Measurements from ENCODE around the gene POLR1E. TPM values are rescaled to one million over a fixed set of nuclear protein-coding genes. Genes with fewer than 3 reads are reported as not detected.
A peak's percentile ranks its signal among the peaks of the same experiment; 100 is the strongest.

Gene POLR1E, protein sequence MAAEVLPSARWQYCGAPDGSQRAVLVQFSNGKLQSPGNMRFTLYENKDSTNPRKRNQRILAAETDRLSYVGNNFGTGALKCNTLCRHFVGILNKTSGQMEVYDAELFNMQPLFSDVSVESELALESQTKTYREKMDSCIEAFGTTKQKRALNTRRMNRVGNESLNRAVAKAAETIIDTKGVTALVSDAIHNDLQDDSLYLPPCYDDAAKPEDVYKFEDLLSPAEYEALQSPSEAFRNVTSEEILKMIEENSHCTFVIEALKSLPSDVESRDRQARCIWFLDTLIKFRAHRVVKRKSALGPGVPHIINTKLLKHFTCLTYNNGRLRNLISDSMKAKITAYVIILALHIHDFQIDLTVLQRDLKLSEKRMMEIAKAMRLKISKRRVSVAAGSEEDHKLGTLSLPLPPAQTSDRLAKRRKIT
- total RNA-seq: 17.2 and 21.2 TPM in 2 replicates
- polyA plus RNA-seq: 6.3 and 9.0 TPM in 2 replicates
- polyA plus RNA-seq (2011; cell fraction: cytosol; rRNA removed): 16.5 and 18.2 TPM in 2 replicates
- polyA plus RNA-seq (2011; cell fraction: nucleus; rRNA removed): 8.7 and 11.1 TPM in 2 replicates
- polyA plus RNA-seq (2012): 20.3 and 23.5 TPM in 2 replicates
- 9.9 and 11.0 TPM in 2 replicates for polyA minus RNA-seq
- 23.9 TPM for polyA minus RNA-seq (2011; cell fraction: cytosol; rRNA and poly(A)+ RNA removed)
- polyA minus RNA-seq (2011; cell fraction: nucleus; rRNA and poly(A)+ RNA removed): 5.5 and 5.9 TPM in 2 replicates
- Bru-seq, nascent RNA: percentile 71 among the genes with signal in this experiment
- BruChase-seq, experiment 1, labeled RNA remaining after a 6-hour chase: percentile 70 among the genes with signal in this experiment
- percentile 69 among the genes with signal in this experiment for BruChase-seq, experiment 2, labeled RNA remaining after a 2-hour chase
- long read RNA-seq, transcript POLR1E-202 (12 exons, 1,868 nt): major isoform, 28 of 36 reads
- long read RNA-seq, partial matches to known transcripts: 1 of 36 reads
- long read RNA-seq, other reads (novel, unspliced or antisense): 6 of 36 reads

DNA sequence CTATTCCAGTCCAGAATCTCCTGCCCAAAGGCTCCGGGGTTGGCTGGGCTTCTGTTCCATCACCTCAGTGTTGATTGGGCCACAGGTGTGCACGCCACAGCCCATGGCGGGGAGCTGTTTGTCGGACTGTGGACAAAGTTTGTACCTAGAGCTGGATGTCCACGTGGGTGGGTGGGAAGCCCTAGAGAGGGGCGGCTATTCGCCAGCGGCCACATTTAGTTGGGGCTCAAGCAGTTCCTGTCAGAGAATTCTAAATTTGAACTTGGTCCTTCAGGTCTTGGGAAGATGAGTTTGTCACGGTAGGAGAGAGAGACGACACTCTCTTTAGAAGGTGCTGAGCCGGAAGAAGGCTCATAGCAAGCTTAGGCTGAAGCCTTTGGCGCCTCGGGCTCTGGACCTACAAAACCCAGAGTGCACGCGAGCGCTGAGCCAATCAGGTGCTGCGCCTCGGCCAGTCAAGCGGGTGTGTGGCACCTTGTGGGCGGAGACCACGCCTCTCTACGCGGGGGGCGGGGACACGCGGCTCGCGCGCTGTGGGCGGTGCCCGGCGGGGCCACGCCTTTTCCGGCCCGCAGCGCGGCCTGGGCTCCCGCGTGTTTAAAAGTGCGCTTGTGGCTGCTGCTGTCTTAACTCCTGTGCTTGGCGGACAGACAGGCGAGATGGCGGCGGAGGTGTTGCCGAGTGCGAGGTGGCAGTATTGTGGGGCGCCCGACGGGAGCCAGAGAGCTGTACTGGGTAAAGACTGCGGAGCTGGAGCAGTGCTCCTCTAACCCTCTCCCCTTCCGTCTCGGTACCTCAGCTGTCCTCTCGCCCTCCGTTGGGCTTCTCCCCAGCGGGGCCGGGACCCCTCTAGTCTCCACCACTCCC is at the start of gene POLR1E:
POLR1E (plus strand) TSS at position 560 of the 867 bp plus-strand sequence; CDS start at position 660, 100 bp downstream.
- peak; percentile 94 for TF ChIP-seq POLR2A (IDR thresholded peaks at IDR 0.05; ENCODE audit: low read depth, low read length)
- TF ChIP-seq, protein P1, sequence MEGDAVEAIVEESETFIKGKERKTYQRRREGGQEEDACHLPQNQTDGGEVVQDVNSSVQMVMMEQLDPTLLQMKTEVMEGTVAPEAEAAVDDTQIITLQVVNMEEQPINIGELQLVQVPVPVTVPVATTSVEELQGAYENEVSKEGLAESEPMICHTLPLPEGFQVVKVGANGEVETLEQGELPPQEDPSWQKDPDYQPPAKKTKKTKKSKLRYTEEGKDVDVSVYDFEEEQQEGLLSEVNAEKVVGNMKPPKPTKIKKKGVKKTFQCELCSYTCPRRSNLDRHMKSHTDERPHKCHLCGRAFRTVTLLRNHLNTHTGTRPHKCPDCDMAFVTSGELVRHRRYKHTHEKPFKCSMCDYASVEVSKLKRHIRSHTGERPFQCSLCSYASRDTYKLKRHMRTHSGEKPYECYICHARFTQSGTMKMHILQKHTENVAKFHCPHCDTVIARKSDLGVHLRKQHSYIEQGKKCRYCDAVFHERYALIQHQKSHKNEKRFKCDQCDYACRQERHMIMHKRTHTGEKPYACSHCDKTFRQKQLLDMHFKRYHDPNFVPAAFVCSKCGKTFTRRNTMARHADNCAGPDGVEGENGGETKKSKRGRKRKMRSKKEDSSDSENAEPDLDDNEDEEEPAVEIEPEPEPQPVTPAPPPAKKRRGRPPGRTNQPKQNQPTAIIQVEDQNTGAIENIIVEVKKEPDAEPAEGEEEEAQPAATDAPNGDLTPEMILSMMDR (IDR thresholded peaks at IDR 0.05; ENCODE audit: extremely low read depth in 1 of 2, insufficient read depth in 1 of 2, low read depth in 1 of 2, low read length in 2 of 2): no peak
- TF ChIP-seq, protein P2, sequence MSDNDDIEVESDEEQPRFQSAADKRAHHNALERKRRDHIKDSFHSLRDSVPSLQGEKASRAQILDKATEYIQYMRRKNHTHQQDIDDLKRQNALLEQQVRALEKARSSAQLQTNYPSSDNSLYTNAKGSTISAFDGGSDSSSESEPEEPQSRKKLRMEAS (IDR thresholded peaks at IDR 0.05; ENCODE audit: insufficient read depth, insufficient read length): peak; percentile 55
- TF ChIP-seq POLR2AphosphoS5 (IDR thresholded peaks at IDR 0.05; ENCODE audit: insufficient read depth, low read depth, low read length): peak; percentile 92
- intact Hi-C loops (cut with micrococcal nuclease): loop anchor here (1.0 to 10.0 kb wide), 4 partner anchors 13 to 877 kb away; partner anchors contain the start of genes EXOSC3 and ZBTB5
- BruUV-seq (replicated peaks): no TSS peak

More for the DNA sequence above, at the start of gene POLR1E:
- DNase-seq (ENCODE audit: low read depth, low spot score) (peak; percentile 92), FAIRE-seq (peak; percentile 93)
- H2AFZ ChIP-seq (ENCODE audit: low read depth, low read length): peak within 1 kb of the TSS; percentile 94
- peak within 1 kb of the TSS; percentile 70 for H3K9ac ChIP-seq (replicated peaks; ENCODE audit: extremely low read depth, insufficient read depth, low read length)
- no peaks in the 10 kb centered on the region for H3K36me3 ChIP-seq (ENCODE audit: control insufficient read depth in 2 of 2, extremely low read depth in 1 of 2, insufficient read depth in 2 of 2, low read length in 2 of 2)
- H3K4me2 ChIP-seq (ENCODE audit: insufficient read depth, low read length): peak within 1 kb of the TSS; percentile 83
- dilution Hi-C loops (cut with MboI; ENCODE audit: extremely low pct_ligation_motif_present, low sequenced_read_pairs): no loop called here
- H3K9me3 ChIP-seq (replicated peaks; ENCODE audit: control insufficient read depth, insufficient read depth, low read length): no peaks in the 10 kb centered on the region
- H3K79me2 ChIP-seq (ENCODE audit: control insufficient read depth, insufficient read depth, low read length): peaks cover 8% of the 10 kb centered on the region
- CTCF ChIA-PET: interaction anchor here (1.3 to 3.5 kb wide), 3 partner anchors 15 to 778 kb away, joined by 4 to 12 read pairs (median 5); no protein-coding TSS in a partner anchor
- H3K9me1 ChIP-seq (replicated peaks; ENCODE audit: control insufficient read depth, extremely low read depth, insufficient read depth, low read length): no peaks in the 10 kb centered on the region
- no peaks in the 10 kb centered on the region for H4K20me1 ChIP-seq (replicated peaks; ENCODE audit: control insufficient read depth, extremely low read depth, insufficient read depth, low read length)
- H3K27ac ChIP-seq (ENCODE audit: insufficient read depth, low read depth, low read length): peak within 1 kb of the TSS; percentile 36
- H3K4me3 ChIP-seq (replicated peaks in 1 of 3; ENCODE audit: insufficient read depth in 1 of 3, low read depth in 1 of 3, low read length in 3 of 3): peak within 1 kb of the TSS; percentile 46 to 78 (median 76)
- peaks cover 16% of the 10 kb centered on the region for H3K4me1 ChIP-seq (ENCODE audit: control insufficient read depth, extremely low read depth, insufficient read depth, low read length)
- POLR2A ChIA-PET: interaction anchor here (1.1 to 2.3 kb wide), 2 partner anchors 19 to 21 kb away, joined by 4 to 9 read pairs; partner anchors contain the start of gene ZBTB5
- H3K27me3 ChIP-seq (ENCODE audit: control insufficient read depth in 2 of 2, insufficient read depth in 2 of 2, low read length in 2 of 2): peaks cover 3 to 6% of the 10 kb centered on the region in 2 experiments
